ENCODE results near the gene ACSM2A.
"Not testable (repeated sequence)": the region's sequence is repeated elsewhere in the genome, so short reads cannot be mapped to it uniquely, and the experiment has no call there.

- TF ChIP-seq SIN3A (IDR thresholded peaks at IDR 0.05; ENCODE audit: borderline replicate concordance, insufficient read depth, low read depth, low read length) = not testable (repeated sequence)
- TF ChIP-seq, protein P1, sequence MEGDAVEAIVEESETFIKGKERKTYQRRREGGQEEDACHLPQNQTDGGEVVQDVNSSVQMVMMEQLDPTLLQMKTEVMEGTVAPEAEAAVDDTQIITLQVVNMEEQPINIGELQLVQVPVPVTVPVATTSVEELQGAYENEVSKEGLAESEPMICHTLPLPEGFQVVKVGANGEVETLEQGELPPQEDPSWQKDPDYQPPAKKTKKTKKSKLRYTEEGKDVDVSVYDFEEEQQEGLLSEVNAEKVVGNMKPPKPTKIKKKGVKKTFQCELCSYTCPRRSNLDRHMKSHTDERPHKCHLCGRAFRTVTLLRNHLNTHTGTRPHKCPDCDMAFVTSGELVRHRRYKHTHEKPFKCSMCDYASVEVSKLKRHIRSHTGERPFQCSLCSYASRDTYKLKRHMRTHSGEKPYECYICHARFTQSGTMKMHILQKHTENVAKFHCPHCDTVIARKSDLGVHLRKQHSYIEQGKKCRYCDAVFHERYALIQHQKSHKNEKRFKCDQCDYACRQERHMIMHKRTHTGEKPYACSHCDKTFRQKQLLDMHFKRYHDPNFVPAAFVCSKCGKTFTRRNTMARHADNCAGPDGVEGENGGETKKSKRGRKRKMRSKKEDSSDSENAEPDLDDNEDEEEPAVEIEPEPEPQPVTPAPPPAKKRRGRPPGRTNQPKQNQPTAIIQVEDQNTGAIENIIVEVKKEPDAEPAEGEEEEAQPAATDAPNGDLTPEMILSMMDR (IDR thresholded peaks at IDR 0.05) = not testable (repeated sequence)
- TF ChIP-seq, protein P2, sequence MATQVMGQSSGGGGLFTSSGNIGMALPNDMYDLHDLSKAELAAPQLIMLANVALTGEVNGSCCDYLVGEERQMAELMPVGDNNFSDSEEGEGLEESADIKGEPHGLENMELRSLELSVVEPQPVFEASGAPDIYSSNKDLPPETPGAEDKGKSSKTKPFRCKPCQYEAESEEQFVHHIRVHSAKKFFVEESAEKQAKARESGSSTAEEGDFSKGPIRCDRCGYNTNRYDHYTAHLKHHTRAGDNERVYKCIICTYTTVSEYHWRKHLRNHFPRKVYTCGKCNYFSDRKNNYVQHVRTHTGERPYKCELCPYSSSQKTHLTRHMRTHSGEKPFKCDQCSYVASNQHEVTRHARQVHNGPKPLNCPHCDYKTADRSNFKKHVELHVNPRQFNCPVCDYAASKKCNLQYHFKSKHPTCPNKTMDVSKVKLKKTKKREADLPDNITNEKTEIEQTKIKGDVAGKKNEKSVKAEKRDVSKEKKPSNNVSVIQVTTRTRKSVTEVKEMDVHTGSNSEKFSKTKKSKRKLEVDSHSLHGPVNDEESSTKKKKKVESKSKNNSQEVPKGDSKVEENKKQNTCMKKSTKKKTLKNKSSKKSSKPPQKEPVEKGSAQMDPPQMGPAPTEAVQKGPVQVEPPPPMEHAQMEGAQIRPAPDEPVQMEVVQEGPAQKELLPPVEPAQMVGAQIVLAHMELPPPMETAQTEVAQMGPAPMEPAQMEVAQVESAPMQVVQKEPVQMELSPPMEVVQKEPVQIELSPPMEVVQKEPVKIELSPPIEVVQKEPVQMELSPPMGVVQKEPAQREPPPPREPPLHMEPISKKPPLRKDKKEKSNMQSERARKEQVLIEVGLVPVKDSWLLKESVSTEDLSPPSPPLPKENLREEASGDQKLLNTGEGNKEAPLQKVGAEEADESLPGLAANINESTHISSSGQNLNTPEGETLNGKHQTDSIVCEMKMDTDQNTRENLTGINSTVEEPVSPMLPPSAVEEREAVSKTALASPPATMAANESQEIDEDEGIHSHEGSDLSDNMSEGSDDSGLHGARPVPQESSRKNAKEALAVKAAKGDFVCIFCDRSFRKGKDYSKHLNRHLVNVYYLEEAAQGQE (IDR thresholded peaks at IDR 0.05; ENCODE audit: insufficient read depth in 1 of 2, low read depth in 2 of 2, low read length in 1 of 2) = not testable (repeated sequence)
Observed at GRCh38 chr16:20460313-20460712, 9.0 kb downstream of the ACSM2A start.

Measured in Panc1 (cell line).